SU-DHL-6 (cell line): ENCODE results near the gene CST9.

Experiments used
- H2AFZ ChIP-seq: fragments of 200-600 bp; sonication (generic); 2 replicates; pipeline ENCODE4 v1.6.1; 2014; ENCODE audit warnings: low read depth, mild to moderate bottlenecking, moderate library complexity, mixed read lengths, antibody characterized with exemption, low read length; ENCODE audit not compliant: severe bottlenecking
- H3F3A ChIP-seq: fragments of 200-600 bp; shearing (Covaris generic); 2 replicates; pipeline ENCODE4 v1.6.0; 2016; ENCODE audit warnings: antibody characterized with exemption, mild to moderate bottlenecking; ENCODE audit not compliant: insufficient read depth
- H3K27ac ChIP-seq: fragments of 200-600 bp; sonication (generic); 2 replicates; pipeline ENCODE4 v1.5.1; 2016; ENCODE audit warnings: low read depth, mild to moderate bottlenecking, low read length, moderate library complexity, mixed read lengths
- H3K27me3 ChIP-seq: fragments of 200-600 bp; sonication (generic), shearing (Covaris generic); 2 replicates; pipeline ENCODE4 v1.6.0; 2014; ENCODE audit warnings: mild to moderate bottlenecking, low read length
- H3K36me3 ChIP-seq: fragments of 200-600 bp; sonication (generic); 2 replicates; pipeline ENCODE4 v1.6.1; 2014; ENCODE audit warnings: mild to moderate bottlenecking, low read length, mixed read lengths
- H3K4me2 ChIP-seq: fragments of 300-600, 200-600 bp; shearing (Covaris generic), sonication (generic); 2 replicates; pipeline ENCODE4 v1.6.0; 2014; ENCODE audit warnings: low read length, low read depth, mild to moderate bottlenecking; ENCODE audit not compliant: poor library complexity, severe bottlenecking
- H3K4me3 ChIP-seq: fragments of 200-600 bp; sonication (generic); 2 replicates; pipeline ENCODE4 v1.5.1; 2014; ENCODE audit warnings: antibody characterized with exemption, low read length, mild to moderate bottlenecking, mixed read lengths; ENCODE audit not compliant: insufficient read depth, poor library complexity, severe bottlenecking
- H3K79me2 ChIP-seq: fragments of 200-600 bp; sonication (generic); 2 replicates; pipeline ENCODE4 v1.6.1; 2014; ENCODE audit warnings: mild to moderate bottlenecking, low read length, moderate library complexity; ENCODE audit not compliant: insufficient read depth
- H3K9ac ChIP-seq: fragments of 200-600 bp; sonication (generic); 2 replicates; pipeline ENCODE4 v1.7.0; 2014; ENCODE audit warnings: mild to moderate bottlenecking, low read length
- H3K9me2 ChIP-seq: fragments of 200-600 bp; sonication (generic); replicated peaks from 2 replicates; pipeline ENCODE4 v1.6.1; 2014; ENCODE audit warnings: low read length; ENCODE audit not compliant: insufficient read depth
- H3K9me3 ChIP-seq: fragments of 200-600 bp; sonication (generic); 2 replicates; pipeline ENCODE4 v1.6.1; 2014; ENCODE audit warnings: low read length, mixed read lengths; ENCODE audit not compliant: insufficient read depth
- H4K20me1 ChIP-seq: fragments of 200-600 bp; sonication (generic); 2 replicates; pipeline ENCODE4 v1.6.1; 2014; ENCODE audit warnings: low read depth, mild to moderate bottlenecking, antibody characterized with exemption, low read length, moderate library complexity, mixed read lengths
- EZH2phosphoT487 ChIP-seq: fragments of 200-600 bp; sonication (generic), shearing (Covaris generic); conservative IDR thresholded peaks from 2 replicates; pipeline ENCODE4 v1.6.1; 2018; ENCODE audit warnings: mild to moderate bottlenecking, antibody characterized with exemption, low read length, moderate library complexity, mixed read lengths
- TF ChIP-seq, protein P1 (sequence below): fragments of 200-600 bp; sonication (generic); IDR thresholded peaks from one replicate; pipeline ENCODE4 v1.5.1; 2017; ENCODE audit warnings: antibody characterized with exemption, mild to moderate bottlenecking, low read length, moderate library complexity; ENCODE audit not compliant: insufficient read depth, poor library complexity, severe bottlenecking

Gene CST9

DNA sequence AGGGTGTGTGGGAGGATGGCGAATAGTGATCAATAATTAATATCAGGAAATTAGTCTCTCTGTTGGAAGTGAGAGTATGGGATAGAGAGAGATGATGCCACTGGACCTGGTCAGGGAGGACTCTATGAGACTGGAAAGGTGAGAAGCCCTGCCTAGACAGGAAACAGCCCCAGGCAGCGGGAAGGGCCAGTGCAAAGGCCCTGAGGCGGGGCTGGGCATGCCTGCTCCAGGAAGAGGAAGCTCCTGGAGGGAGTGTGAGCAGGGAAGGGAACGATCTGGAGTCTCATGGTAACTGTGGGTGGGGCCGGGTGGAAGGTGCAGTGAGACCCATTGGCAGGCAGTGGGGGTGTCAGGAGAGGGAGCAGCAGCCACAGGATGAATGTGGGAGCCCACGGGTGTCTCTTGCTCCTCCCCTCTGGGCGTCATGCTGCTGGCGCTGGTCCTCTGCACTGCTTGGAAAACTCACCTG lies 33.8 kb upstream of the CST9 start:
- Histone ChIP-seq H3K4me2 (no peak overlapping the region), H3K27me3 (no peaks in the 10 kb centered on the region), H3K9ac (no peak overlapping the region), H3K79me2 (no peaks in the 10 kb centered on the region), H3K27ac (no peak overlapping the region), H3F3A (no peaks in the 10 kb centered on the region), H3K9me2 (no peaks in the 10 kb centered on the region), H3K9me3 (no peaks in the 10 kb centered on the region), H2AFZ (no peak overlapping the region), H3K4me3 (no peak overlapping the region), H3K36me3 (no peaks in the 10 kb centered on the region), H4K20me1 (no peaks in the 10 kb centered on the region)
- TF ChIP-seq, protein P1, sequence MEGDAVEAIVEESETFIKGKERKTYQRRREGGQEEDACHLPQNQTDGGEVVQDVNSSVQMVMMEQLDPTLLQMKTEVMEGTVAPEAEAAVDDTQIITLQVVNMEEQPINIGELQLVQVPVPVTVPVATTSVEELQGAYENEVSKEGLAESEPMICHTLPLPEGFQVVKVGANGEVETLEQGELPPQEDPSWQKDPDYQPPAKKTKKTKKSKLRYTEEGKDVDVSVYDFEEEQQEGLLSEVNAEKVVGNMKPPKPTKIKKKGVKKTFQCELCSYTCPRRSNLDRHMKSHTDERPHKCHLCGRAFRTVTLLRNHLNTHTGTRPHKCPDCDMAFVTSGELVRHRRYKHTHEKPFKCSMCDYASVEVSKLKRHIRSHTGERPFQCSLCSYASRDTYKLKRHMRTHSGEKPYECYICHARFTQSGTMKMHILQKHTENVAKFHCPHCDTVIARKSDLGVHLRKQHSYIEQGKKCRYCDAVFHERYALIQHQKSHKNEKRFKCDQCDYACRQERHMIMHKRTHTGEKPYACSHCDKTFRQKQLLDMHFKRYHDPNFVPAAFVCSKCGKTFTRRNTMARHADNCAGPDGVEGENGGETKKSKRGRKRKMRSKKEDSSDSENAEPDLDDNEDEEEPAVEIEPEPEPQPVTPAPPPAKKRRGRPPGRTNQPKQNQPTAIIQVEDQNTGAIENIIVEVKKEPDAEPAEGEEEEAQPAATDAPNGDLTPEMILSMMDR, result no peak
- no peak for TF ChIP-seq EZH2phosphoT487

DNA sequence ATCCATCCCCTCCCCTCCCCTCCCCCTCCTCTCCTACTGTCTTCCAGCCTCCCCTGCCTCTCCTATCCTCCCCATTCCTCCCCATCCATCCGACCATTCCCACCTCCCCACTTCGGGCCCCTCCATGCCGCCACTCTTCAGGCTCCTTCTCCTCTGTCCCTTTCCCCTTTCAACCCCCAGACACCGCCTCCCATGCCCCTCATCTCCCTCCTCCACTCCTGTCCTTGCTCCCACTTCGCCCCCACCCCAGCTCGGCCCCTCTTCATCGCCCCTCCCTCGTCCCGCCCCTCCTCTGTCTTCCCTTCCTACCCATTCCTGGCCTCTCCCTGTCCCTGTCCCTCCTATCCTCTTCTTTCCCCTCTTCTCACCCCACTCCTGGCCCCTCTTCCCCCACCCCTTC lies 32.6 kb upstream of the CST9 start:
- Histone ChIP-seq H3K9me3 (no peaks in the 10 kb centered on the region), H3K36me3 (no peaks in the 10 kb centered on the region), H4K20me1 (no peaks in the 10 kb centered on the region), H3K4me3 (no peak overlapping the region), H3K27ac (no peak overlapping the region), H3K4me2 (no peak overlapping the region), H3K9ac (no peak overlapping the region), H2AFZ (no peak overlapping the region), H3F3A (no peaks in the 10 kb centered on the region), H3K27me3 (no peaks in the 10 kb centered on the region), H3K79me2 (no peaks in the 10 kb centered on the region), H3K9me2 (no peaks in the 10 kb centered on the region)
- no peak for TF ChIP-seq EZH2phosphoT487

DNA sequence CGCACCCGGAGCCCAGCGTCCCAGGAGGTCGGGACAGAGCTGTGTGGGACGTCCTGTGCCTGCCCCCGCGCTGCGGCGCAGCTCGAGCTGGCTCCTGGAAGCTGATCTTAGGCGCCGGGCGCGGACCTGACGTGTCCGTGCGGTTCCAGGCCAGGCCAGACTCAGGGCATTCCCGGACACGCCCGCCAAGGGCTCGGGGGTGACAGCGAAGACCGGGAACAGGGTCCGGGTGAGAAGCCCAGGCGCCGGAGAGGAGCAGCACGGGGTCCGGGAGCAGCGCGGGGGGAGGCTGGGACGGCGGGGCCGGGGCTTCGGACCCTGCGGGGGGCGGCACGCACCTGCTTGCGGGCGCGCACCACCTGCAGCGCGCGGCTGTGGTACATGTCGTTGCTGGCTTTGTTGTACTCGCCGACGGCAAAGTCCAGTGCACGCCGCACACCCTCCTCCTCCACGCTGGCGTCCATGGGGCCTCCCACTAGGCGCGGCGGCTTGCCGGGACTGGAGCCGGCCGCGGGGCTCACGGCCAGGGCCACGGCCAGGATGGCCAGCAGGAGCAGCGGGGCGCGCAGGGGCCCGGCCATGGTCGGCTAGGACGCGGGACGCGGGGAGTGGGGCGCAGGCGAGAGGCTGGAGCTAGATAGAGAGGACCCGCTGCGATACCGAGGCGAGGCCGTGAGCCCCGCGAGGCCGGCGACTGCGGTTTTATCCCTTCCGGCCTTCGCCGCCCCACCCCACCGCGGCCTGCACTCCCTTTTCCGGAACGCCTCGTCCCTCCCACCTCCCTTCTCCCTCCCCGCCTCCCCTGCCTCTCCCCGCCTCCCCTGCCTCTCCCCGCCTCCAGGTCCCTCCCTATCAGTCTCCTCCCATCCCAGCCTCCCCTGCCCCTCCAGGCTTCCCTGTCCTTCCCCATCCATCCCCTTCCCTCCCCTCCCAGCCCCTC lies 31.8 kb upstream of the CST9 start, which contains the start of gene CST3:
Gene CST3 (minus strand): TSS at position 674 of the 940 bp plus-strand sequence. CDS start 93 bp downstream, at position 581.
- no peaks in the 10 kb centered on the region for H4K20me1 ChIP-seq
- H3K9me3 ChIP-seq, result no peaks in the 10 kb centered on the region
- no peaks in the 10 kb centered on the region for H3K9me2 ChIP-seq
- H3K9ac ChIP-seq, result no peak within 1 kb of the TSS
- H3K27me3 ChIP-seq, result no peaks in the 10 kb centered on the region
- TF ChIP-seq, protein P1, result no peak
- no peak for TF ChIP-seq EZH2phosphoT487
- no peak within 1 kb of the TSS for H3K4me2 ChIP-seq
- no peak within 1 kb of the TSS for H3K27ac ChIP-seq
- no peak within 1 kb of the TSS for H3K4me3 ChIP-seq
- H3K79me2 ChIP-seq, result no peaks in the 10 kb centered on the region
- no peaks in the 10 kb centered on the region for H3F3A ChIP-seq
- H3K36me3 ChIP-seq, result no peaks in the 10 kb centered on the region
- no peak within 1 kb of the TSS for H2AFZ ChIP-seq

DNA sequence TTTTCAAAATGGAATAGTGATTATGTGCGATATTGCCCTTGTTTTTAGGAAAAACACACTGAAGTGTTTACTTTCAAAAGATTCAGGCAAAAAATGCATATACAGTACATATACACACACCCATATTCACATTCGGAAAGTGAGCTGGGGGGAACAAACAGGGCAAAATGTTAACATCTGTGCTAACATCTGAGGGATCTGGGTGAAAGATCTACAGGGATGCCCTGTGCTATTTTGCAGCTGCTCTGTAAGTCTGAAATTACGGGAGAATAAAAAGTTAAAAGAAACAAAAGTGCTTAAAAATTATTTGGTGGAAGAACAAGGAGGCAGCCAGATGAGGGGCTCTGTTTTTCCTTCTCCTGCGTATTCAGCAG lies 31.2 kb upstream of the CST9 start:
- no peak overlapping the region for H3K4me2 ChIP-seq

More for the DNA sequence above, 31.2 kb upstream of the CST9 start:
- H3K9me2 ChIP-seq, result no peaks in the 10 kb centered on the region
- no peak overlapping the region for H3K27ac ChIP-seq
- H3K9ac ChIP-seq, result no peak overlapping the region
- H3K9me3 ChIP-seq, result no peaks in the 10 kb centered on the region
- no peaks in the 10 kb centered on the region for H3K36me3 ChIP-seq
- H2AFZ ChIP-seq, result no peak overlapping the region
- no peaks in the 10 kb centered on the region for H3K27me3 ChIP-seq
- H3F3A ChIP-seq, result no peaks in the 10 kb centered on the region
- no peaks in the 10 kb centered on the region for H3K79me2 ChIP-seq
- no peak for TF ChIP-seq EZH2phosphoT487
- TF ChIP-seq, protein P1, result no peak
- H4K20me1 ChIP-seq, result no peaks in the 10 kb centered on the region
- no peak overlapping the region for H3K4me3 ChIP-seq
